Measurements from ENCODE around the gene KCNMA1. TPM values are rescaled to one million over a fixed set of nuclear protein-coding genes. Genes with fewer than 3 reads are reported as not detected.
"Not testable (repeated sequence)": the region's sequence is repeated elsewhere in the genome, so short reads cannot be mapped to it uniquely, and the experiment has no call there.

KCNMA1 gene
- total RNA-seq, 8 experiments from 2014 or later = 4.3 to 81.4 (median 17.3) TPM

DNA sequence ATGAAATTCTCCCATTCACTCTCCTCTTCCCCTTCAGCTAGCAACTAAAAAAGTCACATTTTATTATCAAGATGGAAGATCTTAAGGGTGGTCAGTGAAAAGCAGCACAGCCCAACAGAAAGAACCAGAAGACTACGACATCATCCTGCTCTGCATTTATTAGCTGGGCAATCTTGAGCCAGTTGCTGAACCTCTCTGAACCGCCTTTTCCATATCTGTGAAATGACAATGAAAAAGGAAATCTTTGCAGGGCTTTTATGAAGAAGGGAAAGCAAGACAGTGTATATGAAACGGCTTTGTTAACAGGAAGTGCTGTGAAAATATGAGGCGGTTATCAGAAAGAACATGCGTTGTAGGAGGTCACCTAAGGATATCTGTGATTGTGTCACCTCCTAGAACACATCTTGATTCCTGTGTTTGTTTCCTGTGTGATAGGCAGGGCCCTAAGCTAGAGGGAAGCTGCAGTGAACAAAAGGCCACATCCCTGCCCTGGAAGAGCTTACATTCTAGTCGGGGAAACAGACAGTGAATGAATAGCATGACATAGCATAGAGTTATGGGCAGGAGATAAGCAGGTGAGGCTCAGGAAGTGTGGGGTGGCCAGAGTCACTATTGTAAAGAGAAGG, 36.0 kb upstream of the KCNMA1 start:
- ATAC-seq (replicated peaks in 6 of 8) = no peak
- Histone ChIP-seq H3K4me3 (no peak overlapping the region), H3K4me1 (replicated peaks in 1 of 2) (no peaks in the 10 kb centered on the region), H3K27ac (no peak overlapping the region)
- in situ Hi-C loops (cut with MboI; ENCODE audit: low pct_unique_long_range_greater_than_20kb in 2 of 9, low sequenced_read_pairs in 9 of 9, unreplicated experiment in 9 of 9) = no loop called here
- 40 to 100% (median 96%) methylated on average over 1 to 5 of the region's 6 CpGs; no CpG with 5 or more reads in 1 of the 10 experiments for WGBS, 10 experiments

DNA sequence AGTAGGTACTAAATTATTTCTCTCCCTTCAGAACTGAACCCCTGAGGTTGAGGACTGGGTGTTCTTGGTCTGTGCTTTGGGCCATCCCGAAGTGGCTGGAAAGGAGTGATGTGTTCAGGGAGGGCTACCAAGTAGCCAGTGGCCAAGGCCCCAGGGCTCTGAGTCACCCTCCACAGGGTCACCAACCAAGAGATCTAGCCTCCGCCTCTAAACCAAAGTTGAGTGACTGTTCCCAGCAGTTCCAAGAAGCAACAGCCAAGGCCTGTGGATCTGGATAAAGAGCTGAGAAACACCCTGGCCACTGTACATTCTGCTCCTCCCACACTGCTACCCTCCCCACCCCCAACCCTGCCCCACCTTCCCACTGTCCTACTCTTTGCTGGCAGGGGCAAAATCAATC, 35.5 kb upstream of the KCNMA1 start:
- WGBS, 10 experiments = 50 to 100% (median 75%) methylated on average over 1 to 2 of the region's 2 CpGs; no CpG with 5 or more reads in 5 of the 10 experiments
- Histone ChIP-seq H3K4me3 (no peak overlapping the region), H3K4me1 (replicated peaks in 1 of 2) (no peaks in the 10 kb centered on the region), H3K27ac (no peak overlapping the region)
- in situ Hi-C loops (cut with MboI; ENCODE audit: low pct_unique_long_range_greater_than_20kb in 2 of 9, low sequenced_read_pairs in 9 of 9, unreplicated experiment in 9 of 9) = no loop called here
- ATAC-seq (replicated peaks in 6 of 8) = peak in 2 of 8 experiments; percentile 67 to 72

- Histone ChIP-seq H3K27ac (no peak overlapping the region), H3K4me3 (no peak overlapping the region), H3K4me1 (replicated peaks in 1 of 2) (no peaks in the 10 kb centered on the region)
- 43 to 100% (median 90%) methylated on average over 2 to 6 of the region's 10 CpGs; no CpG with 5 or more reads in 3 of the 10 experiments for WGBS, 10 experiments
- ATAC-seq (replicated peaks in 6 of 8) = no peak
- in situ Hi-C loops (cut with MboI; ENCODE audit: low pct_unique_long_range_greater_than_20kb in 2 of 9, low sequenced_read_pairs in 9 of 9, unreplicated experiment in 9 of 9) = no loop called here
Observed at GRCh38 chr10:77671594-77672252, 34.1 kb upstream of the KCNMA1 start.

DNA sequence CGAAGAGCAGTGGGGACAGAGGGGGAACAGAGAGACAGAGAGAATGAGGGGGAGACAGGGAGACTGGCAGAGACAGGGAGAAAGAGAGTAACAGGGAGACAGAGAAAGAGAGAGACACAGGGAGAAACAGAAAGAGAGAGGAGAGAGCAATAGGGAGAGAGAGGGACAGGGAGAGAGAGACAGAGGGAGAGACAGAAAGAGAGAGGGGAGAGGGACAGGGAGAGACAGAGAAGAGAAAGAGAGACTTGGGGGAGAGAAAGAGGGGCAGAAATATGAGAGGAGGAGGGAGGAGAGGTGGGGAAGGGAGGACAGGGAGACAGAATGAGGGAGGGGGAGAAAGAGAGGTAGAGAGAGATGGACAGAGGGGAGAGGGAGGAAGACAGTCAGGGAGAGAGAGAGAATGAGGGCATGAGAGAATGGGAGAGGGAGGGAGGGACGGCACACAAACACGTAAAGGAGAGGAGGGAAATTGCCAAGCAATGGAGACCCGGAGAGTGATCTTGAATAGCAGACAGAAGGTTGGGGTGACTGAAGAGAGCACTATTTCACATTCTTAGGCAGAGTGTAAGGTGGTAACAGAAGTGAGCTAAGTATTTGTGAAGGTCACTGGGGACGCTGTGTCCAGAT, 33.3 kb upstream of the KCNMA1 start:
- Histone ChIP-seq H3K4me3 (no peak overlapping the region), H3K27ac (no peak overlapping the region), H3K4me1 (replicated peaks in 1 of 2) (no peaks in the 10 kb centered on the region)
- WGBS, 10 experiments = 35 to 100% (median 80%) methylated on average over 1 to 2 of the region's 5 CpGs; no CpG with 5 or more reads in 3 of the 10 experiments
- ATAC-seq (replicated peaks in 6 of 8) = no peak
- in situ Hi-C loops (cut with MboI; ENCODE audit: low pct_unique_long_range_greater_than_20kb in 2 of 9, low sequenced_read_pairs in 9 of 9, unreplicated experiment in 9 of 9) = no loop called here

DNA sequence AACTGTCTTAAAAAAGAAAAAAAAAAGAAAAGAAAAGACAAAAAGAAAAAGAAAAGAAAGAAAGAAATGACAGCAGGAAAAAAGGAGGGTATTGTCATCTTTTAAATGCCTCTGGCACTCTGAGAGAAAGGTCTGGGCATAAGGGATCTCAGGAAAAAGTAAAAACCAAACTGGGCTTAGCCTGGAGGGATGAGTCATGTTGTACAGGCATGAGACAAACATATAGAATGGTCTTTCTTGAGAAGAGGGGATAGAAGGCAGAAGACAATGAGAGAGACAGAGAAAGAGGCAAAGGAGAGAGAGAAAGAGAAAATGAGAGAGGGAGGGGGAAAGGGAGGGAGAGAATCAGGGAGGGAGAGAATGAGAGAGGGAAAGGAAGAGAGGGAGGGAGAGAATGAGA, 32.3 kb upstream of the KCNMA1 start:
- Histone ChIP-seq H3K27ac (no peak overlapping the region), H3K4me3 (no peak overlapping the region), H3K4me1 (replicated peaks in 1 of 2) (no peaks in the 10 kb centered on the region)
- in situ Hi-C loops (cut with MboI; ENCODE audit: low pct_unique_long_range_greater_than_20kb in 2 of 9, low sequenced_read_pairs in 9 of 9, unreplicated experiment in 9 of 9) = no loop called here
- peak in 1 of 8 experiments; percentile 36 for ATAC-seq (replicated peaks in 6 of 8)

DNA sequence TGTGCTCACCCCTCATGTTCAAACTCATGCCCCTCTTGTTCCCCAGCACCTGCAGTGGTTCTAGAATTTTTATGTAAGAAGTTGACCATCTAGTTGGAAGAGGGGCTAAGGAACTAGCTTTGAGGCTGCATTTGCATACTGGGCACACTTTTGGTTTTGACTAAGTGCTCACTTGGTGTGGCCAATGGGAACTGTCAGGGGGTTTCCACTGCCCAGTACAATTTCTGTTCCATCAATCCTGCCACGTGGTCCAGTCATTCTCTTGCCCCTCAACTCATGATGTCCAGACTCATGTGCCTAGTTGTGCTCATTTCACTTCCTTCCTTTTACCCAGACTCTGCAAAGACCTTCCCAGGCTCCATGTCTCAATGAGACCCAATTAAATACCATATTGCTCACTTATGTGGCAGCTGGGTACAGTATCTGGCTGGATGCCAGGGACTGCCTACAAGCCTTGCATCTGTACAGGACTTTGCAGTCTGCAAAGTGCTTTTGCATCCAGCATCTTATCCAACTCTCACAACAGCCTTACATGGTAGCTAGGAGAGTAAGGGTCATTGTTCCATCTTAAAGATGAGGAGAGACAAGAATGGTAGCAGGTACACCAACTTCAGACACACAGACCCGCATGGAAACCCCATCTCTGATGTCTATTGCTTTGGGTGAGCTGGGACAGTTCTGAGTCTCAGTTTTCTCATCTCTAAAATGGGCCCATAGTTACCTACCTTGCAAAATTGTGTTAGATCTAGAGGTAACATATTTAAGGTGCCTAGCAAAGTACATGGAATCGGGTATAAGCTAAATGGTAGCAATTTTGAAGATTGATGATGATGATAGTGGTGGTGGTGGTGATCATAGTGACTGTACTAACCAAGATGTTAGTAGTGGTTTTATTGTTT, 30.1 kb upstream of the KCNMA1 start:
- 31 to 90% (median 69%) methylated on average over 1 to 3 of the region's 3 CpGs; no CpG with 5 or more reads in 4 of the 10 experiments for WGBS, 10 experiments
- H3K4me3 ChIP-seq = no peak overlapping the region
- ATAC-seq (replicated peaks in 6 of 8) = no peak
- in situ Hi-C loops (cut with MboI; ENCODE audit: low pct_unique_long_range_greater_than_20kb in 2 of 9, low sequenced_read_pairs in 9 of 9, unreplicated experiment in 9 of 9) = no loop called here
- H3K27ac ChIP-seq = no peak overlapping the region
- peaks cover 10 to 14% of the 10 kb centered on the region in 2 donors for H3K4me1 ChIP-seq (replicated peaks in 1 of 2)

DNA sequence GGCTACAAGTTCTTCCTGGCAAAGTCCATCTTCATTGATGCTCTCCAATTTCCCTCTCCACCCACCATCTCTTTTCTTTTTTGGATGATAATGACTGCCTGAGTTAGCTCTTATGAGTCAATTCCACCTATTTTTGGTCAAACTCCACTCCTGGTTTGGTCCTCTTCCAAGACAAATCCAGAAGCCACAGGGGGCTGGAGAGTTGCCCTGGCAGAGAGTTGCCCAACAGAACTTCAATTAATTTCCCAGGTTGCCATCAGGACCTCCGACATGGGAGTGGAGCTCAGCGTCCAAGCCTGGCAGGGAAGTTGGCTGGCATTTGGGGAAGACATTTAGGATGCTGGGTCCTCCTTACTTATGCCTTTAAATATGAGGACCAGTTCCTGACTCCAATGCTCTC, 29.2 kb upstream of the KCNMA1 start:
- in situ Hi-C loops (cut with MboI; ENCODE audit: low pct_unique_long_range_greater_than_20kb in 2 of 9, low sequenced_read_pairs in 9 of 9, unreplicated experiment in 9 of 9) = no loop called here
- no peak for ATAC-seq (replicated peaks in 6 of 8)
- no peak overlapping the region for H3K27ac ChIP-seq
- no peak overlapping the region for H3K4me3 ChIP-seq
- H3K4me1 ChIP-seq (replicated peaks in 1 of 2) = peaks cover 15 to 22% of the 10 kb centered on the region in 2 donors
- 93 to 96% (median 93%) methylated on average over 2 of the region's 2 CpGs; no CpG with 5 or more reads in 7 of the 10 experiments for WGBS, 10 experiments

- 0 to 100% (median 62%) methylated on average over 1 to 3 of the region's 3 CpGs; no CpG with 5 or more reads in 2 of the 10 experiments for WGBS, 10 experiments
- H3K27ac ChIP-seq = no peak overlapping the region
- no peak overlapping the region for H3K4me3 ChIP-seq
- H3K4me1 ChIP-seq (replicated peaks in 1 of 2) = peaks cover 28 to 36% of the 10 kb centered on the region in 2 donors
- no peak for ATAC-seq (replicated peaks in 6 of 8)
- in situ Hi-C loops (cut with MboI; ENCODE audit: low pct_unique_long_range_greater_than_20kb in 2 of 9, low sequenced_read_pairs in 9 of 9, unreplicated experiment in 9 of 9) = no loop called here
Observed at GRCh38 chr10:77664696-77665095, 27.1 kb upstream of the KCNMA1 start.

DNA sequence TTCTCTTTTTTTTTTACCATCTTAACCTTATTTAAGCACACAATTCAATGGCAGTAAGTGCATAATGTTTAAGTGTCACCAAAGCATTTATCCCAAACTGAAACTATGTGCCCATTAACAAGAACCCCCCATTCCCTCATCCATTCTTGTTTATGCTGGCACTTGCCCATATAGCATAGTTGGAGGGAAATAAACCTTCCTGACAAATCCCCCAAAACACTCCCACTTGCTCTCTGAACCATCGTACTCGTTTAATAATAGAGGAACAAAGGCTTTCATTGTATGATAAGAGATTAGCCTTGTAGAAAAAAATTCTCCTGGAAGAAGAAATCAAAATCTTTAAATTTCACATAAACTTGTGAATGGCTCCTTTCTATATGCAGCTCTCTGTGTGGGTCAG, 26.4 kb upstream of the KCNMA1 start:
- Histone ChIP-seq H3K4me1 (replicated peaks in 1 of 2) (peaks cover 28 to 36% of the 10 kb centered on the region in 2 donors), H3K4me3 (no peak overlapping the region), H3K27ac (no peak overlapping the region)
- WGBS, 10 experiments = 40 to 95% (median 81%) methylated on average over 1 to 2 of the region's 2 CpGs; no CpG with 5 or more reads in 2 of the 10 experiments
- ATAC-seq (replicated peaks in 6 of 8) = no peak
- in situ Hi-C loops (cut with MboI; ENCODE audit: low pct_unique_long_range_greater_than_20kb in 2 of 9, low sequenced_read_pairs in 9 of 9, unreplicated experiment in 9 of 9) = no loop called here

GRCh38 chr10:77661674-77662073, 24.1 kb upstream of the KCNMA1 start:
- 13 to 83% (median 80%) methylated on average over 1 to 5 of the region's 6 CpGs; no CpG with 5 or more reads in 3 of the 10 experiments for WGBS, 10 experiments
- ATAC-seq (replicated peaks in 6 of 8) = peak in 1 of 8 experiments; percentile 5
- Histone ChIP-seq H3K4me1 (replicated peaks in 1 of 2) (peaks cover 28 to 36% of the 10 kb centered on the region in 2 donors), H3K27ac (no peak overlapping the region), H3K4me3 (no peak overlapping the region)
- in situ Hi-C loops (cut with MboI; ENCODE audit: low pct_unique_long_range_greater_than_20kb in 2 of 9, low sequenced_read_pairs in 9 of 9, unreplicated experiment in 9 of 9) = no loop called here

DNA sequence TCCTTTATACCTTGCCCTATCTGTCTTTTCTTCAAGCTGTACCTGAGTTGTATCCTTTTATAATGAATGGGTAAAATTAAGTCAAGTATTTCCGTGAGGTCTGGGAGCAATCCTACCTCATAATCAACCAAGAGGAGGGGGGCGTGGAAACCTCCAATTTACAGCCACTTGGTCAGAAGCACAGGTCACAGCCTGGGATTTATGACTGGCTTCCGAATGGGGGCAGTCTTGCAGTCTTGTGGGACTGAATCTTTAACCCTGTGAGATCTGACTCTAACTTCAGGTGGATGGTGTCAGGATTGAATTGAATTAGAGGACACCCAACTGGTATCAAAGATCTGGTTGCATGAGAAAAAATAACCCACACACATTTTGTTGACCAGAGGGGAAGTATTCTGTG, 23.5 kb upstream of the KCNMA1 start:
- 0 to 60% (median 20%) methylated on average over 1 to 3 of the region's 3 CpGs; no CpG with 5 or more reads in 5 of the 10 experiments for WGBS, 10 experiments
- in situ Hi-C loops (cut with MboI; ENCODE audit: low pct_unique_long_range_greater_than_20kb in 2 of 9, low sequenced_read_pairs in 9 of 9, unreplicated experiment in 9 of 9) = no loop called here
- no peak for ATAC-seq (replicated peaks in 6 of 8)
- Histone ChIP-seq H3K27ac (no peak overlapping the region), H3K4me1 (replicated peaks in 1 of 2) (peaks cover 28 to 36% of the 10 kb centered on the region in 2 donors), H3K4me3 (no peak overlapping the region)

DNA sequence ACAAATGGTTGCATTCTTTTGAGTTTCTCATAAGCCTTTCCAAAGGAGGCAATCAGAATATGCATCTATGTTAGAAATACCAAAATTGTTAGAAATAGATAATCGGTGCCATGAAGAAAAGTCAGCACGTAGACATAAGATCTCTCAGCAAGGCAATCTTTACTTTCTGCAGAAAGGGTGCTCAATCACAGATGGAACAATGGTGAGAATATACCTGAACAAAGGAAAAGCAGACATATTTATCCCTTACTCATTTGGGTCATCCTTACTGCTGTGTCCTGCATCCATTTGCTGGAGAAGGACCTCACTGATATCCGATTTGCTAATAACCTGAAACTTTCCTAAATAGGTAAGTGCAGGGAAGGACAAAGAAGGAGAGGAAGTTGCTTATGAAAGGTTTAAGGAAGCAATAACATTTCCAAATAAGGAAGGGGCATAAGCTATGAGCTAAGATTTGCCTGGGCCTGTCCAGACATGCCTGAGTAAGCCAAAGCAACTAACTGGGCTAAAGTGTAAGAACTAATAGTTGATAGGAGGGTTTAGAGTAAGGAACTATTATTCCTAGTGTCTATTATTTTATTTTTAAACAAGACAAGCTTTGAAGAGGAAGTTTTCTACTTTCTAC, 21.6 kb upstream of the KCNMA1 start:
- H3K27ac ChIP-seq; in situ Hi-C loops (cut with MboI; ENCODE audit: low pct_unique_long_range_greater_than_20kb in 2 of 9, low sequenced_read_pairs in 9 of 9, unreplicated experiment in 9 of 9); ATAC-seq (replicated peaks in 6 of 8); H3K4me3 ChIP-seq: not testable (repeated sequence)
- peaks cover 28 to 36% of the 10 kb centered on the region in 2 donors for H3K4me1 ChIP-seq (replicated peaks in 1 of 2)
- 67 to 100% (median 92%) methylated on average over 1 to 3 of the region's 3 CpGs; no CpG with 5 or more reads in 2 of the 10 experiments for WGBS, 10 experiments
